Liver (tissue), 9 donors: Measurements from ENCODE around the gene CFAP221. TPM values are rescaled to one million over a fixed set of nuclear protein-coding genes. Genes with fewer than 3 reads are reported as not detected.
"Not testable (repeated sequence)": the region's sequence is repeated elsewhere in the genome, so short reads cannot be mapped to it uniquely, and the experiment has no call there.

Experiments
- DNase-seq: peaks from one replicate; pipeline ENCODE4 v3.0.0-alpha.2; 2017; ENCODE audit warnings: low spot score
- H3K27ac ChIP-seq, 2 donors: one replicate each; pipeline ENCODE4 v1.7.0; 2013; ENCODE audit warnings: inconsistent platforms in 2 of 2, low read length in 2 of 2, control low read depth in 1 of 2, low read depth in 1 of 2, mild to moderate bottlenecking in 1 of 2
- H3K27me3 ChIP-seq, 4 donors: one replicate each; pipeline versions ENCODE4 v1.6.1 to v1.7.0; 2013; ENCODE audit warnings: low read length in 3 of 4, inconsistent platforms in 1 of 4, mild to moderate bottlenecking in 1 of 4, moderate library complexity in 1 of 4; ENCODE audit not compliant: control insufficient read depth in 4 of 4, insufficient read depth in 4 of 4
- H3K36me3 ChIP-seq, 4 donors: one replicate each; pipeline versions ENCODE4 v1.6.1 to v1.7.0; 2013; ENCODE audit warnings: low read length in 3 of 4, mild to moderate bottlenecking in 3 of 4, low read depth in 1 of 4, moderate library complexity in 1 of 4; ENCODE audit not compliant: control insufficient read depth in 4 of 4, insufficient read depth in 3 of 4
- H3K4me1 ChIP-seq, 4 donors: one replicate each; pipeline versions ENCODE4 v1.6.1 to v1.7.0; 2013; ENCODE audit warnings: low read length in 3 of 4, mild to moderate bottlenecking in 3 of 4, moderate library complexity in 1 of 4; ENCODE audit not compliant: control insufficient read depth in 4 of 4, insufficient read depth in 4 of 4
- H3K4me3 ChIP-seq, 3 donors: one replicate each; pipeline versions ENCODE4 v1.6.1 to v1.7.0; 2013; ENCODE audit warnings: low read length in 3 of 3, control low read depth in 1 of 3, low read depth in 1 of 3, mild to moderate bottlenecking in 1 of 3
- H3K9ac ChIP-seq, 2 donors: one replicate each; pipeline ENCODE4 v1.7.0; 2013; ENCODE audit warnings: low read length in 2 of 2, mild to moderate bottlenecking in 2 of 2, moderate library complexity in 2 of 2, control low read depth in 1 of 2, low read depth in 1 of 2
- H3K9me3 ChIP-seq, 4 donors: one replicate each; pipeline versions ENCODE4 v1.6.1 to v1.7.0; 2013; ENCODE audit warnings: low read length in 3 of 4; ENCODE audit not compliant: control insufficient read depth in 4 of 4
- ATF3 ChIP-seq: IDR thresholded peaks from 2 replicates; pipeline ENCODE4 v1.6.1; 2016; ENCODE audit warnings: antibody characterized with exemption
- CTCF ChIP-seq: fragments of 150-350 bp; IDR thresholded peaks from 2 replicates; pipeline ENCODE4 v1.5.1; 2017; ENCODE audit warnings: improper control_type of control experiment, low read depth, low read length; ENCODE audit not compliant: missing input control
- EGR1 ChIP-seq, 2 donors: IDR thresholded peaks; 2 replicates each; pipeline ENCODE4 v1.6.1; 2016 to 2018; ENCODE audit warnings: antibody characterized with exemption in 2 of 2, low read depth in 2 of 2
- FOXA1 ChIP-seq: IDR thresholded peaks from 2 replicates; pipeline ENCODE4 v1.6.1; 2016; ENCODE audit warnings: antibody characterized with exemption
- FOXA2 ChIP-seq: IDR thresholded peaks from 2 replicates; pipeline ENCODE4 v1.6.1; 2016; ENCODE audit warnings: antibody characterized with exemption
- HNF4A ChIP-seq, 2 donors: conservative IDR thresholded peaks; 2 replicates each; pipeline ENCODE4 v1.6.1; 2016; ENCODE audit warnings: antibody characterized with exemption in 2 of 2, mild to moderate bottlenecking in 2 of 2
- HNF4G ChIP-seq: IDR thresholded peaks from 2 replicates; pipeline ENCODE4 v1.6.1; 2016; ENCODE audit warnings: antibody characterized with exemption
- JUND ChIP-seq, 2 donors: IDR thresholded peaks; 2 replicates each; pipeline ENCODE4 v1.6.1; 2016; ENCODE audit warnings: antibody characterized with exemption in 2 of 2
- MAX ChIP-seq: IDR thresholded peaks from 2 replicates; pipeline ENCODE4 v1.6.1; 2016; ENCODE audit warnings: antibody characterized with exemption
- NR2F2 ChIP-seq: IDR thresholded peaks from 2 replicates; pipeline ENCODE4 v1.6.1; 2016; ENCODE audit warnings: antibody characterized with exemption
- RAD21 ChIP-seq, 2 donors: IDR thresholded peaks; 2 replicates each; pipeline ENCODE4 v1.6.1; 2016; ENCODE audit warnings: antibody characterized with exemption in 2 of 2, mild to moderate bottlenecking in 2 of 2
- REST ChIP-seq: IDR thresholded peaks from 2 replicates; pipeline ENCODE4 v1.6.1; 2016; ENCODE audit warnings: antibody characterized with exemption, mild to moderate bottlenecking
- RXRA ChIP-seq, 2 donors: IDR thresholded peaks; 2 replicates each; pipeline ENCODE4 v1.6.1; 2017 to 2018; ENCODE audit warnings: antibody characterized with exemption in 2 of 2, mild to moderate bottlenecking in 1 of 2
- SP1 ChIP-seq: IDR thresholded peaks from 2 replicates; pipeline ENCODE4 v1.6.1; 2018; ENCODE audit warnings: antibody characterized with exemption, mild to moderate bottlenecking
- TAF1 ChIP-seq: conservative IDR thresholded peaks from 2 replicates; pipeline ENCODE4 v1.6.1; 2016; ENCODE audit warnings: antibody characterized with exemption, mild to moderate bottlenecking
- ZBTB33 ChIP-seq: IDR thresholded peaks from 2 replicates; pipeline ENCODE4 v1.6.1; 2016; ENCODE audit warnings: antibody characterized with exemption
- WGBS: extraction: QIAGEN DNeasy Blood & Tissue Kit; methylation state at CpG from one replicate; pipeline ENCODE4 v1.1.7; 2013; 5-methylcytosine and 5-hydroxymethylcytosine counted together
- polyA plus RNA-seq, 2 donors: library from polyadenylated mRNA; stranded (reverse) in 1 of 2; unstranded in 1 of 2; fragments of 200-250 nt in 1 of 2; fragments of >200 nt in 1 of 2; fragmentation: Nextera tagmentation in 1 of 2; extraction: Ambion mirVana in 1 of 2; gene quantifications; one replicate each; pipeline versions ENCODE4 v1.2.1 to v1.2.3, GENCODE V29; 2013 to 2015
- total RNA-seq, 2 donors: library from RNA; depleted of rRNA; stranded (reverse); fragments of >200 nt; gene quantifications; one replicate each; pipeline ENCODE4 v1.2.3, GENCODE V29; 2014
- donor health status: healthy.
- donor health status: healthy.
- donor health status: healthy.
- donor health status: healthy.
- donor health status: healthy.

Gene CFAP221
- total and polyA plus RNA-seq, 4 donors = 0.23 to 3.1 (median 1.2) TPM

GRCh38 chr2:119617455-119617854 is 73.2 kb downstream of the CFAP221 start:
- H3K9me3 ChIP-seq = peaks cover 0 to 8% (median 7%) of the 10 kb centered on the region in 4 donors
- no peaks in the 10 kb centered on the region for H3K36me3 ChIP-seq
- TF ChIP-seq HNF4A (conservative IDR thresholded peaks at IDR 0.05) (no peak), HNF4G (no peak), RAD21 (IDR thresholded peaks at IDR 0.05) (no peak), RXRA (IDR thresholded peaks at IDR 0.05) (no peak), EGR1 (IDR thresholded peaks at IDR 0.05; ENCODE audit: low read depth in 2 of 2) (no peak), MAX (no peak), ATF3 (no peak), SP1 (no peak), ZBTB33 (no peak), JUND (IDR thresholded peaks at IDR 0.05) (no peak), REST (no peak)
- 91% methylated on average over 2 of the region's 2 CpGs for WGBS
- H3K27me3 ChIP-seq = no peaks in the 10 kb centered on the region
- peaks cover 0 to 1% (median 0%) of the 10 kb centered on the region in 4 donors for H3K4me1 ChIP-seq
- H3K9ac ChIP-seq = no peak overlapping the region
- no peak for DNase-seq
- H3K4me3 ChIP-seq = no peak overlapping the region
- no peak overlapping the region for H3K27ac ChIP-seq

GRCh38 chr2:119618725-119619124 is 74.5 kb downstream of the CFAP221 start:
- not testable (repeated sequence) for DNase-seq, H3K4me1 ChIP-seq, H3K4me3 ChIP-seq, H3K27ac ChIP-seq, H3K9me3 ChIP-seq, H3K27me3 ChIP-seq, H3K36me3 ChIP-seq, H3K9ac ChIP-seq
- 51% methylated on average over 7 of the region's 7 CpGs for WGBS

- Histone ChIP-seq H3K27ac (no peak overlapping the region), H3K4me1 (no peaks in the 10 kb centered on the region), H3K9ac (no peak overlapping the region), H3K9me3 (no peaks in the 10 kb centered on the region), H3K27me3 (no peaks in the 10 kb centered on the region), H3K36me3 (no peaks in the 10 kb centered on the region), H3K4me3 (no peak overlapping the region)
- DNase-seq = no peak
- WGBS = 95% methylated on average over 3 of the region's 3 CpGs
- TF ChIP-seq RXRA (IDR thresholded peaks at IDR 0.05) (no peak), CTCF (no peak), NR2F2 (no peak), FOXA1 (no peak), FOXA2 (no peak), MAX (no peak), REST (no peak), ATF3 (no peak), TAF1 (no peak), EGR1 (IDR thresholded peaks at IDR 0.05; ENCODE audit: low read depth in 2 of 2) (no peak)
Measured at GRCh38 chr2:119625226-119625625, 81.0 kb downstream of the CFAP221 start.
